ENCODE measurements around the gene PCDH9. TPM values are rescaled to one million over a fixed set of nuclear protein-coding genes. Genes with fewer than 3 reads are reported as not detected.

The PCDH9 gene
- total and polyA plus RNA-seq, 8 donors: 0.46 to 3.8 (median 1.5) TPM

GRCh38 chr13:67130444-67130843, 99.7 kb downstream of the PCDH9 start:
- 68 to 92% methylated on average over 4 to 5 of the region's 5 CpGs for WGBS, 2 donors
- H3K36me3 ChIP-seq: no peaks in the 10 kb centered on the region
- ATAC-seq (no peak), FAIRE-seq (no peak), DNase-seq (no peak)
- no peak for TF ChIP-seq CTCF (IDR thresholded peaks at IDR 0.05)
- H3K27me3 ChIP-seq: no peaks in the 10 kb centered on the region
- H3K4me1 ChIP-seq: no peaks in the 10 kb centered on the region
- intact Hi-C loops (cut with DNase I): no loop called here
- no peak overlapping the region for H3K27ac ChIP-seq
- no peaks in the 10 kb centered on the region for H3K9me3 ChIP-seq
- no peak overlapping the region for H3K4me3 ChIP-seq

GRCh38 chr13:67128136-67128535, 102.0 kb downstream of the PCDH9 start:
- FAIRE-seq: no peak
- H3K27ac ChIP-seq: no peak overlapping the region
- 43 to 59% methylated on average over 3 of the region's 3 CpGs for WGBS, 2 donors

GRCh38 chr13:67125681-67126080, 104.5 kb downstream of the PCDH9 start:
- ATAC-seq (no peak), FAIRE-seq (no peak), DNase-seq (no peak)
- Histone ChIP-seq H3K36me3 (no peaks in the 10 kb centered on the region), H3K27me3 (no peaks in the 10 kb centered on the region), H3K27ac (no peak overlapping the region), H3K4me1 (no peaks in the 10 kb centered on the region), H3K4me3 (no peak overlapping the region), H3K9me3 (no peaks in the 10 kb centered on the region)
- no peak for TF ChIP-seq CTCF (IDR thresholded peaks at IDR 0.05)
- intact Hi-C loops (cut with DNase I): no loop called here

More at GRCh38 chr13:67128136-67128535, 102.0 kb downstream of the PCDH9 start:
- no peak overlapping the region for H3K4me3 ChIP-seq
- H3K27me3 ChIP-seq: no peaks in the 10 kb centered on the region
- intact Hi-C loops (cut with DNase I): no loop called here
- TF ChIP-seq CTCF (IDR thresholded peaks at IDR 0.05): no peak
- no peaks in the 10 kb centered on the region for H3K4me1 ChIP-seq
- no peaks in the 10 kb centered on the region for H3K9me3 ChIP-seq
- ATAC-seq (no peak), DNase-seq (no peak)
- no peaks in the 10 kb centered on the region for H3K36me3 ChIP-seq

GRCh38 chr13:67123165-67123564, 107.0 kb downstream of the PCDH9 start:
- ATAC-seq: no peak
- no peak for TF ChIP-seq CTCF (IDR thresholded peaks at IDR 0.05)
- DNase-seq: no peak
- 11 to 13% methylated on average over 3 of the region's 3 CpGs for WGBS, 2 donors
- no peak overlapping the region for H3K4me3 ChIP-seq
- no peaks in the 10 kb centered on the region for H3K36me3 ChIP-seq
- no peak for FAIRE-seq
- no peak overlapping the region for H3K27ac ChIP-seq
- no peaks in the 10 kb centered on the region for H3K27me3 ChIP-seq
- H3K9me3 ChIP-seq: no peaks in the 10 kb centered on the region
- intact Hi-C loops (cut with DNase I): no loop called here
- no peaks in the 10 kb centered on the region for H3K4me1 ChIP-seq

GRCh38 chr13:67122251-67122650, 107.9 kb downstream of the PCDH9 start:
- ATAC-seq: no peak
- Histone ChIP-seq H3K4me3 (no peak overlapping the region), H3K27ac (no peak overlapping the region), H3K36me3 (no peaks in the 10 kb centered on the region), H3K9me3 (no peaks in the 10 kb centered on the region), H3K27me3 (no peaks in the 10 kb centered on the region), H3K4me1 (no peaks in the 10 kb centered on the region)
- DNase-seq: no peak
- intact Hi-C loops (cut with DNase I): no loop called here
- no peak for TF ChIP-seq CTCF (IDR thresholded peaks at IDR 0.05)
- FAIRE-seq: no peak
- WGBS, 2 donors: 64 to 77% methylated on average over 6 of the region's 6 CpGs
